ENCODE measurements around the gene KANSL1L.
"Not testable (repeated sequence)": the region's sequence is repeated elsewhere in the genome, so short reads cannot be mapped to it uniquely, and the experiment has no call there.

Gene KANSL1L

DNA sequence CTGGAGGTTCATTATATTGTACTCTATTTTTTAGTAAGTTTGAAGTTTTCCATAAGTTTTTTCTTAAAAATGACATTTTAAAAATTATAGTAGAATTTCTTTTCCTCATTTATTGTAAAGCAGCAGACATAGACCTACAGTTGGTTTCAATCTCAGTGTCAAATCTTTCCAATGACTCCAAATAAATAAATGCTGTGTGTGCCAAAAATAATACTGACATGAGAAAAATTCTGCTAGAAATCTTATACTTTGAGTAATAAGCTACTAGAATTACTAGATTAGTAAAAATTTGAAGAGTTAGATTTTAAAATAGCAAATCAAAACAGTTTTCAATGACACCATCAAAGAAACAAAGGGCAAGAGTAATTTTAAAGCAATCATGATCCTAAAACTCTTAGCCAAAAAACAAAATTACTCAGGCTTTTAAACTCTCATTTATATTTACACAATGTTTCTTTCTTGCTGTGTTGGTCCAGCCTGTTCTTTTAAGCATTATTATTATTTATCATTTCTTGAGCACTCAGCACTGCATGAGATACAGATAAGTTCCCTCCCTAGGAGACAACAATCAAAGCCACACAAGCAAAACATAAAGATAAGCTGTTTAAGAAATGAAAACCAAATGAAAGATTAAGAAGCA is 8.3 kb upstream of the KANSL1L start:
- no peak for DNase-seq

DNA sequence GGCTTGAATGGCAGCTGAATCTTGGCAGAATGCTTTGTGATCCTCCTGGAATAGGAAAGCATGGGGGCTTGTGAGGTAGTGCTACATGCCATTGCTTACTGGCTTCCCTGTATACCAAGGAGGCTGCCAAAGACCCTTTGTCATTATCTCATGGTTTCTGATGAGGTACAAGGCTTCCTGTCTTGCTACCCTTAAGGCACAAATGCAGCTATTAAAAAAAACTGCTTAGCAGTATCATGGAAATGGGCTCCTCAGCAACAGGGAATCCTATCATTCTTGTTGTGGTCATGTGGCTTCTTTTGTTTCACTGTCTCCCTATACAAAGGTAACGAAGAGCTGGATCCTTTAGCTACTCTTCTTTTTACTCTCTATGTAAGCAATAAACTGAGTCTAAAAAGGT is 6.6 kb upstream of the KANSL1L start:
- no peak for DNase-seq

DNA sequence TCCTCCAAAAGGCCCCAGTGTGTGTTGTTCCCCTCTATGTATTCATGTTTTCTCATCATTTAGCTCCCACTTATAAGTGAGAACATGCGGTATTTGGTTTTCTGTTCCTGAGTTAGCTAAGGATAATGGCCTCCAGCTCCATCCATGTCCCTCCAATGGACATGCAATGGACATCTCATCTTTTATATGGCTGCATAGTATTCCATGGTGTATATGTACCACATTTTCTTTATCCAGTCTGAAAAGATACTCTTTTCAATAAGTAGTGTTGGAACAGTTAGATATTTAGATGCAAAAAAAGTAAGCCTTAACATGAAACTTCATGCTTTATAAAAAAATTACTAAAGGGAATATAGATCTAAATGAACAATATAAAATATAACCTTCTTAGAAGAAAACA is 5.9 kb upstream of the KANSL1L start:
- not testable (repeated sequence) for DNase-seq

DNA sequence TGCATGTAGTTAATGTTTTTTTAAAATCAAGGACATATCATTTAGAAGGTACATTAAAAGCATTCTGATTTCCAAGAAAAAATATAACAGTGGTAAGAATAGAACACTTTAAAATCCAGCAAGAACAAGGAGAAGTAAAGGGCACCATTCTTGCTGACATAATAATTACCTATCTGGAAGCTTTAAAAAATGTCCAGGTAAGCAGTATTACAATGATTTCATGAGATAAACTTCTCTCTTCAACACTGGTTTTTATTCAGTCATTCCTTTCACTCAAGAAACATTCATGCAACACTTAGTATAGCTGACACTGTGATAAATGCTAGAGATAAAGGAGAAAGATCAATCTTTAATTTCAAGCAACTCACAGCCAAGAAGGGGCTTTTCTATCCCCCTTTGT is 2.9 kb upstream of the KANSL1L start:
- no peak for DNase-seq

DNA sequence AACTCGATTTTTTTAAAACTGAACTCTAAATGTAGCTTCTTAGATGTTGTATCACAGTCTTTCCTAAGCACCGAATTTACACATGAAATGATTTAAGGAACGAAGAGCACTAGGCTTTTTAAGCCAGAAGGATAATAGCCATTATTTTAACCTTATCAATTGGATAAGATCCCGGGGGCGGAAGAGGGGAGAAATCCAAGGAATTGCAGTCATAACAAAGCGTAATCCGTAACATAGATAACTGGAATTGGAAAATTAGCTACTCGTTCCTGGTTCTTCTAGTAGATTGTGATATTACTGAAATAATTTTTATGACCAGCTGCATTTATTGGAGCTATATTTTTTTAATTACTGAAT is 988 bp upstream of the KANSL1L start:
- DNase-seq = no peak

DNA sequence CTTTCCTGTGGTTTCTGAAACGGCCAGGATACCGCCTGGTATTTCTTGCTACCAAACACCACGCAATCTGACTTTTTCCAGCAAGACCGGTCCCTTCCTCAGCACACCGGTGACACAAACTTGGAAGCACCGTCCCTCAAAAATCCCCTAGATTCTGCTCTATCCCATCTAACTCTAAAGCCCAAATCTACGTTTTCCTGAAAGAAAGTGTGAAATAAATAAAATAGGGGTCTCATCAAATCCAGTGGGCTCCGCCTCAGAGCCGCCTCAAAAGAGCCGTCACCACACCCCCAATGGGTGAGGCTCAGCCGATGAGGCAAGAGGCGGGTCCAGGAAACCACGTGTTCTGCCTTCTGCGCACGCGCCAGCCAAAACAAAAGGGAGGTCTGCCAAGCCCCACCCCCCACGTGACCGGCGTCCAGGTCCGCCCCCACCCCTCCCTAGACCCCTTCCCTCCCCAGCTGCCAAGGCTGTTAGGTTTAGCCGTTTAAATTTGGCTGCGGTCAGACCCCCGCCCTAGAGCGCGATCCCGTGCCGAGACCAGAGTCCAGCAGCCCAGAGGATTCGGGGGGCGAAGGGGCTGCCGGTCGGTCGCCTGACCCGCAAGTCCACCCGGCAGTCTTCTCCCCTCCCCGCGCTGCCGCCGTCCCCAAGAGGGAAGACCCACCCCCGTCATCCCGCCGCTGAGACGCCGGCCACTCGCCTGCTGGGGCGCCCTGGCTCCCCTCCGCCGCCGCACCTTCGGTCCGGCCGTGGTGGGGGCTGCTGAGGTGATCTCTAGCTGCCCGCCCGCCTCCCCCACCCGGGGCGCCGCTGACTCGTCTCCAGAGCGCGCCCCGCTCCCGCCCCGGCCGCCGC is 534 bp downstream of the KANSL1L start:
- DNase-seq = peak; percentile 61 to 99 (median 96)

DNA sequence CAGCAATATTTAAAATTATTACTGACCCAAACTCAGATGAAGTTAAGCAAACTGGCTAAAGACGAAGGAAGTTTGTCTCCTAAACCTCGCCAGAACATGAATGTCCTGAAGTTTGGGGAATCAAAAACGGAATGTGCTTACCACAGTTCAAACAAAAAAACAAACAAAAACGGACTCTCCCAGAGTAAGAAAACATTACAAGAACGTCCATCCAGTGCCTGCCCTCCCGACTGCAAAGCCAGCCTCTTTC is 1.1 kb downstream of the KANSL1L start:
- no peak for DNase-seq

DNA sequence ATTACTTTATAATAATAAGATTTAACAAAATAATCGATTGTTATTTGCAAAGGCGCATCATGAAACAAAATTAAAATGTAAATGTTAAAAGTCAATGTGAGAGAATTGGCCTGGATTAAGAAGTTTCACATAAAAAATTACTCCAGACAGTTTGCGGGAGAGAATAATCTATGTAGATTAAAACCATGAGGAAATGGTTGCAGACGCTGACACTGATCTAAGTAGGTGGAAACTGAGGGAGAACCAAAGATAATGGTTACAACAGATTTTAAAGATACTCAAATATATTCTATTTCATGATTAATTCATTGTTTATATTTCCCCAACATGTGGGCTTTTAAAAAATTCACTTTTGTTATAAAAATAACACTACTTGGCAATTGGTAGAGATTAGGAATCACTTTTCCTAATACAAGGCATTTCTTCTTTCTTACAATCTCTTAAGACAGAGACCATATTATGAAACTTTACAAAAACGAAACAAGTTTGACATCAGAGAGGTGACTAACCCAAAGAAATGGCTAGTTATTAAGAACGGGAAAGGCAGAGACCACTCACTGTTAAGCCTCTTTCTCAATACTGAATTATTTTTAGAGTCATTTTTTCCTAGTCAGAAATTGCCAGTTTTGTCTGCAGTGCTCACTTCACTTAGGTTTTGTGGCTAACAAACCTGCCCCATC is 1.6 kb downstream of the KANSL1L start:
- no peak for DNase-seq

DNA sequence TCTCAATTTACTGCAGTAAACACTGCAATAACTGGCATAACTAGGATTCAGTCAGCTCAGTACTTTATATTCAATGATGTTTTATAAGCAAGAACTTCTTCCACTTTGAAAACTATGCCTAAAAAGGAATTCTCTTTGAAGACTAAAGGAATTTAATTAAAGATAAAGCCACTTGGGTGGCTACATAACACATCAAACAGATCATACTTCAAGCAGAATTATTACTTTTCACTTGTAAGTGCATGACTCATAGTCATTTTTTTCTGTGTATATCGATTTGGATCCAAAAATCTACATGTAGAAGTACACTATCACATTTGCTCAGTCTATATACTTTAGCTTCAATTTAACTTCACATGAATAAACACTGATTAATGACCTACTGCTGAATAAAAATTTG is 4.0 kb downstream of the KANSL1L start:
- no peak for DNase-seq

DNA sequence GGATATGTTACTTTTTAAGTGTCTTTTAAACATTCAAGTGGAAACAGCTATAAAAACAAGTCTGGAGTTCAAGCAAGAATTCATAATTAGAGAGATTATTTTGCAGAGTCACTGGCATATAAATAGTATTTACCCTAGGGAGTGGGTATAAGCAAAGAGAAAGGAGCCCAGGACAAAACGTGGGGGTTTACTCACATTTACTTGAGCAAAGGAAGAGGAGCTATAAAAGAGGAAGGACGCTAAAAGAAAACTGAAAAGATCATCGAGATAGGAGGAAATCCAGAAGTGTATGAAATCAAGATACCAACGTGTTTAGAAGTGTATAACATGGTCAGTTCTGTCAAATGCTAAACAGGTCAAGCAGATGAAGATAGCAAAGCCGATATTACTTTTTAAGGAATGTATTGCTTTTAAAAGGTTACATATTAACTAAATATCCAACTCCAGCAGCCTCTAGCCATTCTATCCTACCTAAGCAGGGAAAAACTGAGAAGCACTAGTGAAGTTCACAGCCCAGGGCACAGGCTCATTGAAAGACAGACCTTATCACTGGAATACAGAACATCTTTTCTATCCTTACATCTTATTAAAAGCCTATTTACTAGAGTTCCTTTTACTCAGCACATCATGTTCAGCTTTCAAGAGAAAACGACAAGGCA is 8.6 kb downstream of the KANSL1L start:
- DNase-seq = no peak

DNA sequence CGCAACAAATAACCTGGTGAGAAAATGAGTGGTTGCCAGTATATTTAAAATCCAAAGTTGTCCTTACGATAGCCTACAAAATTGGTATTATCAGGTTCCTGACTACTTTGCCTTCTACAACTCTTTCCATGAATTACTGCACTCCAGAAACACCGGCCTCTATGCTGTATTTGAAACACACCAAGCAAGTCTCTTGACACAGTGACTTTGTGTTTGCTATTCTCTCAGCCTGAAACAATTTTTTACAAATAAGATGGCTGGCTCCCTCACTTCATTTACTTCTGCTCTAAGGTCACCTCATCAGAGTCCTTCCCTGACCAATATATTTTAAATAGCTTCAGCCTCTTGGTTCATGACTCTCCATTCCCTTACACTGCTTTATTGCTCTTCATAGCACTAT is 12.2 kb downstream of the KANSL1L start:
- DNase-seq = no peak

DNA sequence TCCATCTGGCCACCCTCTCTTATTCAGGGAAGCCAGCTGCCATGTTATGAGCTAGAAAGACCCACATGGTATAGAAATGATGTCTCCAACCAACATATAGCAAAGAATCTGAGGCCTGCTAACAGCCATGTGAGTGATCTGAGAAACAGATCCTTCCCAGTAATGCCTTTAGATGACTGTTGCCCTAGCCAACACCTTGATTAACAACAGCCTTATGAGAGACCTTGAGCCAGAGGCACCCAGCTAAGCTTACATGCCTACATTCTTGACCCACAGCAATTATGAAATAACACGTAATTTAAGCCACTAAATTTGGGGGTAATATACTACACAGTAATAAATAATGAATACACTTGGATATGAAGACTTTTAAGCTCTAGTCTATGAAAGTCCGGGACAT is 13.0 kb downstream of the KANSL1L start:
- DNase-seq = no peak

DNA sequence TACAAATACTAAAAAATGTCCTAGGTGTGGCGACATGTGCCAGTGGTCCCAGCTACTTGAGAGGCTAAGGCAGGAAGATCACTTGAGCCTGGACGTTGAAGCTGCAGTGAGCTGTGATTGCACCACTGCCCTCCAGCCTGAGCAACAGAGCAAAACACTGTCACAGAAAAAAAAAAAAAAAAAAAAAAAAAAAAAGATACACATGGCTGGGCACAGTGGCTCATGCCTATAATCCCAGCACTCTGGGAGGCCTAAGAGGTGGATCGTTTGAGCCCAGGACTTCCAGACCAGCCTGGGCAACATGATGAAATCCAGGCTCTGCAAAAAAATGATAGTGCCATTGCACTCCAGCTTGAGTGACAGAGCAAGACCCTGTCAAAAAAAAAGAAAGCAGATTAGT is 13.7 kb downstream of the KANSL1L start:
- no peak for DNase-seq

DNA sequence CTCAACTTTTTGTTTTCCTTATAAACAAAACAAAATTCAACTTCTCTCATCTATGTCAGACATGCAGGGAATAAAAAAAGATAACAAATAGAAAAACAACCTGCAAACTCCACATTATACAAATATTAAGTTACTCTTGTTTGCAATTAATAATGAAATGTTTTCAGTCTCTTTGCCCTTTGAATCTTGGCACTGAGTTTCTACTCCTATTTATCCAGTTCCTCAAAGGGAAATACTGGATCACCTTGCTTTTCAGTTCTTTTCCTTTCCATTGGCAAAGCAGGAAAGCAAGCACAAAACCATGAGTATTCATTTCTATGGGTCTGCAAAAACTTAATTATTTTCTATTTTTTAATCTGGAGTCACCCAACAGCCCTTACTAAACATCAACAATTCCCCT is 23.6 kb downstream of the KANSL1L start:
- no peak for DNase-seq

DNA sequence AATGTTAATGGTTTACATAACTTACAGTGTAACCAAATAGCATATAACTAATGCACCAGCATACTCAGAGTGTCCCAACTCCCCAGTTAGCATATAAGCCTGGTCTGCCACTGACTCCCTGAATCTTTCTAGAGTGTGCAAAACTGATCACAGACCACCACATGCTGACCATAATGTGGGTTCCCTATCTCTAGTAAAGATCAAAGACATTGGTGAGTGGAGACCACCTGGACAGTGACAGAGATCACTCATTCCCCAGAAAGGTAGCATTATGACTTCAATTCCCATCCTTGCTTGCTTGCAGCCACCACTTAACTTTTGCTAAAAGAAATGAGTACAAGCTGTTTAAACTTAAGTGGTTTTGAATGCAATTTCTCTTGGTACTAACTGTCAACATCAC is 39.0 kb downstream of the KANSL1L start:
- DNase-seq = no peak

DNA sequence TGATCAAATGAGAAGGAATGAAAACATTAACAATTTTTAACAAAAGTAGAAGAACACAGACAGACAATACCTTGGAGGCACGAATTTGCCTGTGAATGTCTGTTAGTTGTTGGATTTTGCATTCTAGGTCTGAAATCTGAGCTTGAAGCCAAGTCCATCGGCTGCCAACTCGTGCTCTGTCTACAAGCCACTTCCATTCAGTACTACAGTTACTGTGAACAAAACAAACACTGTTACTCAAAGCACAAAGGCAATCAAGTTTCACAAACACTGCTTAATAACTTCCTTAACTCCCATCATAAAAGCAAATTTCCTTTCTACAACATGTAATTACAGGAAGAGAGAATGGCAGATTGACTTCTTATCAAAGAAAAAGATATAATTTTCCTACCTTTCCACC is 42.2 kb downstream of the KANSL1L start:
- DNase-seq = no peak

DNA sequence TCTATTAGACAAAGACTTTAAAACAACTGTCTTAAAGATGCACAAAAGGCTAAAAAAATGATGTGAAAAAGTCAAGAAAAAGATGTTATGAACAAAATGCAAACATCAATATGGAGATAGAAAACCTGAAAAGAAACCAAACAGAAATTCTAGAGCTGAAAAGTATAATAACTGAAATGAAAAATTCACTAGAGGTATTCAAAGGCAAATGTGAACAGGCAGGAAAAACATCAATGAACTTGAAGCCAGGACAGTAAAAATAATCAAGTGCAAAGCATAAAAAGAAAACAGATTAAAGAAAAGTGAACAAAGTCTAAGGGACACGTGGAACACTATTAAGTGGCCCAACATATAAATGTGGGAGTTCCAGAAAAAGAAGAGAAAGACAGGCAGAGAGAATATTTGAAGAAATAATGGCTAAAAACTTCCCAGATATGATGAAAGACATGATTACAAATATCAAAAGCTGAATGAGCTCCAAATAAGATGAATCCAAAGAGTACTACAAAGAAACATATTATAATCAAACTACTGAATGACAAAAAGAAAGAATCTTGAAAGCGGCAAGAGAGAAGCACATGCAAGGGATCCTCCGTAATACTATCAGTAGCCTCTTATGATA is 57.5 kb downstream of the KANSL1L start:
- DNase-seq = no peak

DNA sequence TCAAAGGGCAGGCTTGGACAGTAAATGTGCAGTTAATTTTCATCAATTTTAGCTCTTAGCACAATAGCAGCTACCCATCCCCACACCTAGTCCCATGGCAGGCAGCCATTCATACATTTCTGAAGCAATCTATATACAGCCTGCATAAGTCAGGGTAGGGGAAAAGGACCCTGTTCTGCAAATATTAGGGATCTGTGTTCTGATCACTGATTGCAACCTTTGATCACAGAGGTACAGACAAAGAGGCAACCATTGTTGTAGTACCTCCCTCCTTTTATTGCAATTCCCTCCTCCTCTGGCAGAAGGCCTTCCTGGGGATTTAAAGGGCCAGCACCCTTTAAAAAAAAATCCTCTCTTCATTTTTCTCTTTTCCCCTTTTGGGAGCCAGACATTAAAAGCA is 58.3 kb downstream of the KANSL1L start:
- DNase-seq = no peak

DNA sequence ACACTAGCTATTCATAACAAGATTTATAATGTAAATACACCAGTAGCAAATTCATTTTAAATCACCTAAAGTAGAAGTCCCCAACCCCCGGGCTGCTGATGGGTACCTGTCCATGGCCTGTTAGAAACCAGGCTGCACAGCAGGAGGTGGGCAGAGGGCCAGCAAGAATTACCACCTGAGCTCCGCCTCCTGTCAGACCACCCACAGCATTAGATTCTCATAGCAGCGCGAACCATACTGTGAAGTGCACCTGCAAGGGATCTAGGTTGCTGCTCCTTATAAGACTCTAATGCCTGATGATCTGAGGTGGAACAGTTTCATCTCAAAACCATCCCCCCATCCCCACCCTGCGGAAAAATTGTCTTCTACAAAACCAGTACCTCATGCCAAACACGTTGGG is 71.3 kb downstream of the KANSL1L start:
- DNase-seq = no peak

DNA sequence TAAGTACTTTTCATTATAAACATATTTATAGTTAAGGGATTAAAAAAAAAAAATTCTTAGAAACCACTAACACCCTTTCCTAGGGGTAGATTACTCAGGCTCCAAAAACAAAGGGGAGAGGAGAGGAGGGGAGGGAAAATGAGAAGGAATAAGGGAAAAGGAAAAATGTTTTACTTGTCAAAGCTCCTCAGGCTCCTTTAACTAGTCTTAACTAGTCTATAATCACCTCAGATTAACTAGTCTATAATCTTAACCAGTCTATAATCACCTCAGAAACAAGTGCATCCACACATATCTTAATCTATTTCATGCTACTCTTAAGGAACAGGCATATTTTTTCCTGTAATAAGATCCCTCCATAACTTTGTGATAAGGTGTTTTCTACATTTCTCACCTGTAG is 76.4 kb downstream of the KANSL1L start:
- no peak for DNase-seq

DNA sequence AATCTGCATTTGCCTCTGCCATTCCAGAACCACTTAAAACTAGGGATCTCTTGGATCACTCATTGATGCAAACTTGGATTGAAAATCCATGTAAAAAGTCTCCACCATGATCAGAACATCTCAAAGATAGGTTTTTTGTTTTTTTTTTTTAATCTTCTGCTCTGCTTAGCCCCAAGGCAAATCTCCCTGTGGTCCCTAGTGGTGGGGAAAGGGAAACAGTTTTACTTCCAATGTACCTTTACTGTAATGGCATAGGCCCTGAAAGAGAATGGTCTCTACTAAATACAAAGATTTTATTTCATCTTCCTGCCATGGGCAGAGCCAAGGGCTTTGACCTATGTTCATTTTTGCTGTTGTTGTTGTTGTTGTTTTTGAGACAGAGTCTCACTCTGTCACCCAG is 78.4 kb downstream of the KANSL1L start:
- no peak for DNase-seq

DNA sequence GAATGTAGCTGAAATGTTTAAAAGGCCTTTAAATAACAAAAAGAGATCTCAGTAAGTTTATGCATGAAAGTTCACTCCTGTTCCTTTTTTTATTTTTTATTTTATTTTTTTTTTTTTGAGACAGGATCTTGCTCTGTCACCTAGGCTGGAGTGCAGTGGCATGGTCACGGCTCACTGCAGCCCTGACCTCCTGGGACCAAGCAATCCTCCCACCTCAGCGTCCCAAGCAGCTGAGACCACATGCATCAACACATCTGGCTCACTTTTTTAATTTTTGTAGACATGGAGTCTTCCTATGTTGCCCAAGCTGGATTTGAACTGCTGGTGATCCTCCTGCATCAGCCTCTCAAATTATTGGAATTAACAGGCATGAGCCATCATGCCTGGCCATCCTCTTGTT is 84.3 kb downstream of the KANSL1L start:
- no peak for DNase-seq

Data from nucleus accumbens (tissue), 56 donors.